GM10847 (cell line): Measurements from ENCODE around the gene STT3A.

Experiments
- POLR2A ChIP-seq: IDR thresholded peaks from 2 replicates; pipeline ENCODE4 v1.6.1; 2011; ENCODE audit not compliant: insufficient read length; ENCODE audit errors: extremely low read depth

The STT3A gene

GRCh38 chr11:125592305-125593113, at the start of gene STT3A:
TSS of gene STT3A (plus strand) at chr11:125592852. CDS start at chr11:125595916, 3,064 bp downstream.
- TF ChIP-seq POLR2A = peak; percentile 49

GRCh38 chr11:125550780-125551179, 41.9 kb upstream of the STT3A start:
- TF ChIP-seq POLR2A = no peak

- TF ChIP-seq POLR2A = no peak
These were observed 40.8 kb upstream of the STT3A start for GRCh38 chr11:125551835-125552342.

- TF ChIP-seq POLR2A = no peak
These were observed 39.7 kb upstream of the STT3A start for GRCh38 chr11:125552927-125553326.

- no peak for TF ChIP-seq POLR2A
These were observed 39.3 kb upstream of the STT3A start for GRCh38 chr11:125553357-125553756.

- no peak for TF ChIP-seq POLR2A
These were observed 38.6 kb upstream of the STT3A start for GRCh38 chr11:125554038-125554437.

- no peak for TF ChIP-seq POLR2A
These were observed 32.8 kb upstream of the STT3A start for GRCh38 chr11:125559888-125560287.

- no peak for TF ChIP-seq POLR2A
These were observed 30.7 kb upstream of the STT3A start for GRCh38 chr11:125561924-125562323.

GRCh38 chr11:125562430-125562829, 30.2 kb upstream of the STT3A start:
- no peak for TF ChIP-seq POLR2A

GRCh38 chr11:125564357-125564756, 28.3 kb upstream of the STT3A start:
- no peak for TF ChIP-seq POLR2A

GRCh38 chr11:125566235-125566634, 26.4 kb upstream of the STT3A start:
- TF ChIP-seq POLR2A = no peak

GRCh38 chr11:125568970-125569914, 23.4 kb upstream of the STT3A start, which contains the start of gene EI24:
TSS of gene EI24 (plus strand) at chr11:125569477. CDS start at chr11:125572528, 3,051 bp downstream.
- peak; percentile 91 for TF ChIP-seq POLR2A

- TF ChIP-seq POLR2A = no peak
These were observed 22.6 kb upstream of the STT3A start for GRCh38 chr11:125569915-125570621.

GRCh38 chr11:125570952-125571351, 21.7 kb upstream of the STT3A start:
- TF ChIP-seq POLR2A = no peak

- TF ChIP-seq POLR2A = no peak
These were observed 19.7 kb upstream of the STT3A start for GRCh38 chr11:125572916-125573315.
